HCT116 (cell line): Measurements from ENCODE around the gene CPNE5. TPM values are rescaled to one million over a fixed set of nuclear protein-coding genes. Genes with fewer than 3 reads are reported as not detected.
A peak's percentile ranks its signal among the peaks of the same experiment; 100 is the strongest.

ENCODE experiments used
- ATAC-seq: fragments of 200-7000 bp; cut with Tn5 transposase; 2 replicates; pipeline ENCODE4 v1.9.1; 2020; ENCODE audit warnings: mild to moderate bottlenecking, moderate library complexity
- Bru-seq: library from RNA; stranded (reverse); fragments of 400-500 nt; gene quantifications from one replicate; lab custom pipeline; 2021; lab: Mats Ljungman, UMichigan
- BruChase-seq, 2 experiments: library from RNA; stranded (reverse); fragments of 400-500 nt; gene quantifications; one replicate each; lab custom pipeline; 2021; lab: Mats Ljungman, UMichigan
- BruUV-seq: library from RNA; stranded (reverse); fragments of 400-500 nt; replicated peaks from 2 replicates; lab custom pipeline; 2021; lab: Mats Ljungman, UMichigan
- CTCF ChIA-PET: fragments of 300-600 bp; sonication (Branson Sonifier 250); formaldehyde crosslinking; loops from one replicate; lab custom pipeline; 2021; ENCODE audit warnings: antibody characterized with exemption; lab: Charles Lee
- POLR2A ChIA-PET: fragments of 300-600, 350-600 bp; sonication (Branson Sonifier 250); formaldehyde crosslinking; loops from one replicate; lab custom pipeline; 2021; ENCODE audit warnings: antibody characterized with exemption; lab: Charles Lee
- RAD21 ChIA-PET, 2 experiments: fragments of 300-600 bp; sonication (Branson Sonifier 250); formaldehyde crosslinking; loops; one replicate each; lab custom pipeline; 2023; ENCODE audit warnings: low total read pairs in 2 of 2; ENCODE audit not compliant: uncharacterized antibody in 2 of 2, unreplicated experiment in 2 of 2, low non-redundant PET in 1 of 2; lab: Charles Lee
- DNase-seq: peaks from one replicate; pipeline ENCODE4 v3.0.0-alpha.2; 2010; ENCODE audit warnings: low read depth, low spot score
- H2AFZ ChIP-seq: fragments of 200-600 bp; shearing (Covaris generic), sonication (generic); 2 replicates; pipeline ENCODE4 v1.6.1; 2017; ENCODE audit warnings: low read depth, mixed run types, mixed read lengths, antibody characterized with exemption, low read length; ENCODE audit not compliant: poor library complexity, severe bottlenecking
- H3K27ac ChIP-seq: 2 replicates; pipeline ENCODE4 v1.5.1; 2012; ENCODE audit warnings: low read depth, low read length
- H3K27me3 ChIP-seq: fragments of 200-600 bp; sonication (generic); 2 replicates; pipeline ENCODE4 v1.6.1; 2016; ENCODE audit warnings: mixed run types, low read length, mixed read lengths; ENCODE audit not compliant: insufficient read depth
- H3K36me3 ChIP-seq, 2 experiments: fragments of 200-500 bp in 1 of 2; fragments of 200-600 bp in 1 of 2; sonication (Bioruptor generic) in 1 of 2; sonication (generic) in 1 of 2; 2 replicates each; pipeline versions ENCODE4 v1.5.1 to v1.6.1; 2014 to 2016; ENCODE audit warnings: low read length in 2 of 2, inconsistent platforms in 1 of 2, mixed read lengths in 1 of 2, mixed run types in 1 of 2; ENCODE audit not compliant: insufficient read depth in 2 of 2, control insufficient read depth in 1 of 2
- H3K4me1 ChIP-seq, 2 experiments: fragments of 200-600 bp in 1 of 2; sonication (generic) in 1 of 2; 2 replicates each; pipeline versions ENCODE4 v1.5.1 to v1.6.1; 2012 to 2017; ENCODE audit warnings: low read length in 2 of 2, inconsistent platforms in 1 of 2, mild to moderate bottlenecking in 1 of 2, mixed read lengths in 1 of 2, mixed run types in 1 of 2, moderate library complexity in 1 of 2; ENCODE audit not compliant: insufficient read depth in 2 of 2, control insufficient read depth in 1 of 2
- H3K4me2 ChIP-seq: fragments of 200-600 bp; sonication (generic); 2 replicates; pipeline ENCODE4 v1.6.1; 2017; ENCODE audit warnings: mixed run types, low read length, mixed read lengths
- H3K4me3 ChIP-seq, 2 experiments: fragments of 200-600 bp in 1 of 2; sonication (generic) in 1 of 2; replicated peaks in 1 of 2; 2 replicates each; pipeline ENCODE4 v1.5.1; 2011 to 2016; ENCODE audit warnings: low read length in 2 of 2, control low read depth in 1 of 2, low read depth in 1 of 2, mild to moderate bottlenecking in 1 of 2, mixed read lengths in 1 of 2, mixed run types in 1 of 2
- H3K79me2 ChIP-seq: fragments of 200-600 bp; sonication (generic); 2 replicates; pipeline ENCODE4 v1.6.1; 2017; ENCODE audit warnings: mild to moderate bottlenecking, mixed run types, low read length, moderate library complexity, mixed read lengths; ENCODE audit not compliant: insufficient read depth
- H3K9ac ChIP-seq: fragments of 200-600 bp; sonication (generic); 2 replicates; pipeline ENCODE4 v1.6.1; 2016; ENCODE audit warnings: low read length, mixed read lengths
- H3K9me2 ChIP-seq: fragments of 200-600 bp; sonication (generic), shearing (Covaris generic); 2 replicates; pipeline ENCODE4 v1.6.1; 2017; ENCODE audit warnings: mixed run types, mild to moderate bottlenecking, moderate library complexity; ENCODE audit not compliant: insufficient read depth
- H3K9me3 ChIP-seq, 2 experiments: fragments of 200-500 bp in 1 of 2; fragments of 200-600 bp in 1 of 2; sonication (Bioruptor generic) in 1 of 2; sonication (generic) in 1 of 2; 2 replicates each; pipeline ENCODE4 v1.6.1; 2014 to 2017; ENCODE audit warnings: low read length in 2 of 2, mixed read lengths in 2 of 2, inconsistent platforms in 1 of 2, low read depth in 1 of 2, mild to moderate bottlenecking in 1 of 2, mixed run types in 1 of 2, moderate library complexity in 1 of 2; ENCODE audit not compliant: control insufficient read depth in 1 of 2, insufficient read depth in 1 of 2
- H4K20me1 ChIP-seq: fragments of 200-600 bp; sonication (generic), shearing (Covaris generic); 2 replicates; pipeline ENCODE4 v1.6.1; 2017; ENCODE audit warnings: mixed run types, mild to moderate bottlenecking, moderate library complexity; ENCODE audit not compliant: insufficient read depth
- REST ChIP-seq: IDR thresholded peaks from 2 replicates; pipeline ENCODE4 v1.6.1; 2012; ENCODE audit warnings: low read depth
- SRF ChIP-seq: IDR thresholded peaks from 2 replicates; pipeline ENCODE4 v1.6.1; 2012; ENCODE audit warnings: low read depth
- intact Hi-C: fragments of 100-400 bp; cut with micrococcal nuclease; formaldehyde crosslinking; loops from 2 replicates; pipeline ENCODE4 v1.10.0; 2022
- long read RNA-seq: library from polyadenylated mRNA; unstranded; transcript quantifications from one replicate; pipeline ENCODE4 v2.0.0, GENCODE V29; 2021; ENCODE audit not compliant: unreplicated experiment
- polyA plus RNA-seq: library from polyadenylated mRNA; unstranded; fragments of >200 nt; gene quantifications from 2 replicates; pipeline ENCODE4 v1.2.1, GENCODE V29; 2012; ENCODE audit warnings: missing spikeins
- total RNA-seq: library from RNA; stranded (reverse); gene quantifications from one replicate; pipeline ENCODE4 v1.2.1, GENCODE V29; 2021; ENCODE audit not compliant: unreplicated experiment

The CPNE5 gene
- total RNA-seq (not detected), Bru-seq, nascent RNA (percentile 17 among the genes with signal in this experiment), BruChase-seq, experiment 1, labeled RNA remaining after a 6-hour chase (percentile 15 among the genes with signal in this experiment), BruChase-seq, experiment 2, labeled RNA remaining after a 2-hour chase (percentile 19 among the genes with signal in this experiment)
- polyA plus RNA-seq, result 0.33 and 0.45 TPM in 2 replicates
- long read RNA-seq, result 0 reads

GRCh38 chr6:36838896-36839748 is at the start of gene CPNE5:
CPNE5 (minus strand) TSS chr6:36839444; CDS start chr6:36839377, 67 bp downstream.
- Histone ChIP-seq H4K20me1 (no peaks in the 10 kb centered on the region), H3K27me3 (peaks cover 10% of the 10 kb centered on the region; the same call in 1 of the 2 replicates), H3K4me2 (peak within 1 kb of the TSS; percentile 41), H3K4me1 (peaks cover 0 to 7% of the 10 kb centered on the region in 2 experiments; a peak in 1 of 4 replicates), H3K9me3 (no peaks in the 10 kb centered on the region), H3K27ac (no peak within 1 kb of the TSS; the same call in 1 of the 2 replicates), H3K9me2 (no peaks in the 10 kb centered on the region), H3K36me3 (no peaks in the 10 kb centered on the region), H3K79me2 (no peaks in the 10 kb centered on the region), H2AFZ (no peak within 1 kb of the TSS), H3K4me3 (peak within 1 kb of the TSS; percentile 7 to 20; a peak in 1 of 4 replicates), H3K9ac (no peak within 1 kb of the TSS)
- DNase-seq (no peak), ATAC-seq (no peak)
- TF ChIP-seq REST (no peak), SRF (no peak)
- ChIA-PET CTCF (interaction anchor here (1.6 kb wide), 1 partner anchor 12 kb away, joined by 4 read pairs; no protein-coding TSS in a partner anchor), RAD21 (no interaction called here), POLR2A (no interaction called here)
- no TSS peak for BruUV-seq
- intact Hi-C loops, result no loop called here
